GM18519 (cell line): Measurements from ENCODE around the gene ARHGAP11A.
"Not testable (repeated sequence)": the region's sequence is repeated elsewhere in the genome, so short reads cannot be mapped to it uniquely, and the experiment has no call there.

ENCODE experiments used
- ATAC-seq: cut with Tn5 transposase; IDR thresholded peaks from one replicate; pipeline ENCODE4 v1.9.1; 2021; ENCODE audit warnings: mild to moderate bottlenecking, moderate library complexity; ENCODE audit not compliant: unreplicated experiment, low FRiP score

ARHGAP11A gene, protein sequence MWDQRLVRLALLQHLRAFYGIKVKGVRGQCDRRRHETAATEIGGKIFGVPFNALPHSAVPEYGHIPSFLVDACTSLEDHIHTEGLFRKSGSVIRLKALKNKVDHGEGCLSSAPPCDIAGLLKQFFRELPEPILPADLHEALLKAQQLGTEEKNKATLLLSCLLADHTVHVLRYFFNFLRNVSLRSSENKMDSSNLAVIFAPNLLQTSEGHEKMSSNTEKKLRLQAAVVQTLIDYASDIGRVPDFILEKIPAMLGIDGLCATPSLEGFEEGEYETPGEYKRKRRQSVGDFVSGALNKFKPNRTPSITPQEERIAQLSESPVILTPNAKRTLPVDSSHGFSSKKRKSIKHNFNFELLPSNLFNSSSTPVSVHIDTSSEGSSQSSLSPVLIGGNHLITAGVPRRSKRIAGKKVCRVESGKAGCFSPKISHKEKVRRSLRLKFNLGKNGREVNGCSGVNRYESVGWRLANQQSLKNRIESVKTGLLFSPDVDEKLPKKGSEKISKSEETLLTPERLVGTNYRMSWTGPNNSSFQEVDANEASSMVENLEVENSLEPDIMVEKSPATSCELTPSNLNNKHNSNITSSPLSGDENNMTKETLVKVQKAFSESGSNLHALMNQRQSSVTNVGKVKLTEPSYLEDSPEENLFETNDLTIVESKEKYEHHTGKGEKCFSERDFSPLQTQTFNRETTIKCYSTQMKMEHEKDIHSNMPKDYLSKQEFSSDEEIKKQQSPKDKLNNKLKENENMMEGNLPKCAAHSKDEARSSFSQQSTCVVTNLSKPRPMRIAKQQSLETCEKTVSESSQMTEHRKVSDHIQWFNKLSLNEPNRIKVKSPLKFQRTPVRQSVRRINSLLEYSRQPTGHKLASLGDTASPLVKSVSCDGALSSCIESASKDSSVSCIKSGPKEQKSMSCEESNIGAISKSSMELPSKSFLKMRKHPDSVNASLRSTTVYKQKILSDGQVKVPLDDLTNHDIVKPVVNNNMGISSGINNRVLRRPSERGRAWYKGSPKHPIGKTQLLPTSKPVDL

DNA sequence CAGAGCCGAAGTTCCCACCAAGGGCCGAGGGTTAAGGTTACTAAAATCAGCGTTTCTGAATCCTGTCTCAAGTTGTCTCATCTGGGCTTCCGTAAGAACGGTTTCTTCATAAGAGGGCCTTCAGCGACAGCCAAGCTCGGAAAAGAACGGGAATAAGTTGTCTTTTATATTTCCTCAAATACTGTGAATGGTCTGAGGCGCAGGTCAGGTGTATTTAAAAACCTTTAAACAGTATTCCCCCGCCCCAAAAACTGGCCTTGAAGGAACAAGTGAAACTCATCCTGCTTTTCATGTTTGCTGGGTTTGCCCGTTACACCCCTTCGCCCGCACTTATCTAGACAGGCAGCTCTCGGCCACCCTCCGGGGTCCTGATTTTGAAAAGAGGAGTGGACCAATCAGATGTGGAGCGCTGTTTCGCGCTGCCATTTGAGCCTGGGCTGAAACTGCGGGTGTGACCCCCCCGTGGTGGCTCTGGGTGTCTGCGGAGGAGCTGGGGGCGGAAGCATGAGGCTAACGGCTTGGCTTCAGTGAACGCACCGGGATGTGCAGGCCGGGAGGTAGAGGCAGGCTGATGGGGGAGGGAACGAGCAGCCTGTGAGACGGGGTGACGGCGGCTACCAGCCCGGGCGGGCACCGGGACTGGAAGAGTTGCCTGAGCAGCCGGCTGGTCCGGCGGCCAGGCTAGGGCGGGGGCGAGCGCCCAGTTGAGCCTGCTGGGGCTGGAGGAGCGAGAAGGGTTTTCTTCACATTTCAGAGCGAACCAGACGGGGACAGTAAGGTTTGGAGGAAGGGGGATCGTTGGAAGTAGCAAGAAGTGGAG is at the start of gene ARHGAP11A:
ARHGAP11A (plus strand) TSS at position 454 of the 820 bp plus-strand sequence. CDS start 708 bp downstream, outside the sequence.
- ATAC-seq: peak; percentile 34

DNA sequence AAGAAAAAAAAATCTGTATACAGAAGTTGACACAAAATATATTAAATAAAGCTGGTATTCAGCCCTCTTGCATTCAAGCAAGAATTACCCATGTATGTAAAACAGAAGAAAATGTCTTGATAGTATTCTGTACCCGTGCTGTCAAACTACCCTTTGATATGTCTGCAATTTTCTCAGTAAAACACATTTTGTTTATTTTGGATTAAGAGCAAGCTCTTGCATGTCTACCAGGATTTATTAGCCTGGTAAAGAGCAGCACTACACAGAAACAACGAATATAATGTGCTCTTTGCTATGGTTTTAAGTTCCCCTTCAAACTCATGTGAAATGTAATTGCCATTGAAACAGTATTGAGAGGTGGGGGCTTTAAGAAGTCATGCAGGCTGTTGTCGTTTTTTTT is 46.3 kb upstream of the ARHGAP11A start:
- not testable (repeated sequence) for ATAC-seq

DNA sequence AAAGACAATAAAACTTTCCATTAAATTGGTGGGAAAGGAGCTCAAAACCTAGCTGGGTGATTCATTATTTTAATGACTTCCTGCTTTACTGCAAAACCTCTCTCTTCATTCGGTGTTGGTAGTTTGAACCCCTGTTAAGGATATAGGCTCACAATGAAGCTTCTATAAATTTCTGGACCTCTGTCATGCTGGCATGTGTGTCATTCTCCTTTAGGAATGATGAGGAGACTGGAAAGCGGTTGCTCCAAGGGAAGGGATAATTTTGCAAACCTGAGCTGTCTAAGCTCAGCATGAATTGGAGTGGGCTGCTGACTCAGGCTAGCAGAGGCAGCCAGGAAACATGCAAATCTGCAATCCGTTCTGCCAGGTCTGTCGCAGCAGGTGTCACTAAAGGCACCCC is 36.8 kb upstream of the ARHGAP11A start:
- not testable (repeated sequence) for ATAC-seq

DNA sequence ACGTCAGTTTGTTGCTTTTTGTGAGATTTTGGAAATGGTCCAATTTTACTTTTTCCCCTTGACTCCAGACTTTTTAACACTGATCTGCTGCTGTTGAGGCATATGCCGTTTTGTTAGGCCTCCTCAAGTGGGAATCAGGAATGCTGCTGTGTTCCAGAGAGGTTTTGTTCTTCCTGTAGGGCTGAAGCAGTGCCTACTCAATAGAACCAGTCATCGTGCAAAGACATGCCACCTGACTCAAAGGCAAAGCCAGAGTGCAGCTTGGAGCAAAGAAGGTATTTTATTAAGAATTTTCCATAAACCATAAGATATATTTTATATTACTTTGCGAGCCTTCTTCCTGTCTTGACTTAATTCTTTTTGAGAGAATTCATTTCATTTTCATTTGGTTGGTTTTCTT is 29.5 kb upstream of the ARHGAP11A start:
- ATAC-seq: not testable (repeated sequence)

DNA sequence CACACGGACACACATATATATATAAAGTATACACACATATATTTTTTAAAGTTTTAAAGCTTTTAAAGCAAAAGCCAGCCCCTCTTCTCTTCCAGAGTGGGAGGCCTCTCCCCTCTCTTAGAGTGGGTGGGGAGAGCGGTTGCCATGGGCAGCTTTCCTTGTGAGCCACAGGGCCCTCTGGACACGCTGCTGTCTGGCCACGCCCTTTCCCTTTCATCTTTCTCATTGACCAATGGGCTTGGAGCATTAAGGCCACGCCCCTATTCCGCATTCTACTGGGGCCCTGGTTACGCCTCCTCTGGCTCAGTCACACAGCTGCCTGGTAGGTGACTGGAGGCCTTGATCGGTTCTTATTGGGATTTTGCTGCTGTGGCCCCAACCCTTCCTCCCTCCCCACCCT is 22.2 kb upstream of the ARHGAP11A start, which contains the start of gene GOLGA8N:
GOLGA8N (plus strand) TSS at position 306 of the 400 bp plus-strand sequence.
- ATAC-seq: not testable (repeated sequence)

DNA sequence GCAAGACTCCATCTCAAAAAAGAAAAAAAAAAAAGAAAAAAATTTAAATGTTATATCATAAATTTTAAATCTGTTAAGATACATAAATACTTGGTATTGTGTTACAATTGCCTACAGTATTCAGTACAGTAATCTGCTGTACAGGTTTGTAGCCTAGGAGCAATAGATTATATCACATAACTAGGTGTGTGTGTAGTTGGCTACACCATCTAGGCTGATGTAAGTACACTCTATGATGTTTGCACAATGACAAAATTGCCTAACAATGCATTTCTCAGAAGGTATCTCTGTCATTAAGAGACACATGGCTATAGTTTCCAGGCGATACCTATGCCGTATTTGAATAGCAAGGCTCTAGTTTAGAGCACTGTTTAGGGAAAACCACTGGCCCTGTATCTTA is 5.8 kb upstream of the ARHGAP11A start:
- not testable (repeated sequence) for ATAC-seq

DNA sequence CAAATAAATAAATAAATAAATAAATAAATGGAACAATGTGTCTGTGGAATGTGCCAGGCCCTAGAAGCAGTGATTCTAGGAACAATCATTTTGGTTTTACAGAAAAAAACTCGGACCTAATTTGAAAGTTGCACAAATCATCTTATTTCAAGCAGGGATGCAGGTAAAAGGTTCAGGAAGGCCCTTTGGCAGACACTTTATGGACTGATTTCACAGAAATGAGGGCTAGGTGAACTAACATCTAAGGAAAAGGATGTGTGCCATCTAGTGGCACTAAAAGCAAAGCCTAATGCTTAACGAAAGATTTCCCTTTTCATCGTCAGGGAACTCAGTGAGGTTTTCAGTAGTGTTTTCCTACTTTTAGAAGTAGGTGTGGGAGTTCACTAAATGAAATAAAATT is 4.6 kb upstream of the ARHGAP11A start:
- not testable (repeated sequence) for ATAC-seq

DNA sequence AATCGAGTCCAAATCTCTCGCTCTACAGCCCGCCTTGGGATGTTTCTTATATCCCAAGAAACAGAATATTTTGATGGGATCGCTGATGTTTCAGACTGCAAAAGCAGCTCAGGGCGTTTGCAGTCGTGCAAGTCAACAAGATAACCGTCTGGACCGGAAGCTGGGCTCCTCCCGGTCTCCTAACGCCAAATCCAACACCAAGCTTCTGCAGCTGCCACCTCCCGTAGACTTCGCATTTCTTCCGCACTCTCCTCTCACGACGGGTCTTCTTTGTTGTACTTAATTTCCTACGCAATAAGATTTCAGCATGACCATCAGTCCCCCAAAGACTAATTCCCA is 623 bp upstream of the ARHGAP11A start:
- not testable (repeated sequence) for ATAC-seq

DNA sequence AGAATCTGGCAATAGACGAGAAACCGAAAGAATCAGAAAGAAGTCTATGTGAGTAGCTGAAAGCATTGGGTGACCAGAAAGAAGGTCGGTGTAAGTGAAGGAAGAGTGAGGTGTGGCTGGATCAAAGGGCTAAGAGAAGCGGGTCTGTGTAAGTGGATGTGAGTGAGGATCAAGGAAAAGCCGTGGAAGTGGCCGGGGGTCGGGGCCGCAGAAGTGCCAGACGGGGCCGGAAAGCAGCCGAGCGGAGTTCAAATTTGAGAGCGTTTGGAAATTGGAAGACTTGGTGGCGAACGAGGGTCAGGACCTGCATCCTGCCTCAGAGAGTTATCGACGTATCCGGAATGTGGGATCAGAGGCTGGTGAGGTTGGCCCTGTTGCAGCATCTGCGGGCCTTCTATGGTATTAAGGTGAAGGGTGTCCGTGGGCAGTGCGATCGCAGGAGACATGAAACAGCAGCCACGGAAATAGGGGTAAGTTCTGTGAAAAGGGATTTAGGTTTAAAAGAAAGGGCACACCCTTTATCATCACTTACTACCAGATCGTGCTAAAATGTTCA is 645 bp downstream of the ARHGAP11A start:
- ATAC-seq: not testable (repeated sequence)

DNA sequence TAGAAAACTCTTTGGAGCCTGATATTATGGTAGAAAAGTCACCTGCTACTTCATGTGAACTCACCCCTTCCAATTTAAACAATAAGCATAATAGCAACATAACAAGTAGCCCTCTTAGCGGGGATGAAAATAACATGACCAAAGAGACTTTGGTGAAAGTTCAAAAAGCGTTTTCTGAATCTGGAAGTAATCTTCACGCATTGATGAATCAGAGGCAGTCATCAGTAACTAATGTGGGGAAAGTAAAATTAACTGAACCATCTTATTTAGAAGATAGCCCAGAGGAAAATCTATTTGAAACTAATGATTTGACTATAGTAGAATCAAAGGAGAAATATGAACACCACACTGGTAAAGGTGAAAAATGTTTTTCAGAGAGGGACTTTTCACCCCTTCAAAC is 21.1 kb downstream of the ARHGAP11A start:
- no peak for ATAC-seq

DNA sequence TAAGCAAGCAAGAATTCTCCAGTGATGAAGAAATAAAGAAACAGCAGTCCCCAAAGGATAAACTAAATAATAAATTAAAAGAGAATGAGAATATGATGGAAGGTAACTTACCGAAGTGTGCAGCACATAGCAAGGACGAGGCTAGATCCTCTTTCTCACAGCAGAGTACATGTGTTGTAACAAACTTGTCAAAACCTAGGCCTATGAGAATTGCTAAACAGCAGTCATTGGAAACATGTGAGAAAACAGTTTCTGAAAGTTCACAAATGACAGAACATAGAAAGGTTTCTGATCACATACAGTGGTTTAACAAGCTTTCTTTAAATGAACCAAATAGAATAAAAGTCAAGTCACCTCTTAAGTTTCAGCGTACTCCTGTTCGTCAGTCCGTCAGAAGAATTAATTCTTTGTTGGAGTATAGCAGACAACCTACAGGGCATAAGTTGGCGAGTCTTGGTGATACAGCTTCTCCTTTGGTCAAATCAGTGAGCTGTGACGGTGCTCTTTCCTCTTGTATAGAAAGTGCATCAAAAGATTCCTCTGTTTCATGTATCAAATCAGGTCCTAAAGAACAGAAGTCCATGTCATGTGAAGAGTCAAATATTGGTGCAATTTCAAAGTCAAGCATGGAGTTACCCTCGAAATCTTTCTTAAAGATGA is 21.7 kb downstream of the ARHGAP11A start:
- ATAC-seq: no peak

DNA sequence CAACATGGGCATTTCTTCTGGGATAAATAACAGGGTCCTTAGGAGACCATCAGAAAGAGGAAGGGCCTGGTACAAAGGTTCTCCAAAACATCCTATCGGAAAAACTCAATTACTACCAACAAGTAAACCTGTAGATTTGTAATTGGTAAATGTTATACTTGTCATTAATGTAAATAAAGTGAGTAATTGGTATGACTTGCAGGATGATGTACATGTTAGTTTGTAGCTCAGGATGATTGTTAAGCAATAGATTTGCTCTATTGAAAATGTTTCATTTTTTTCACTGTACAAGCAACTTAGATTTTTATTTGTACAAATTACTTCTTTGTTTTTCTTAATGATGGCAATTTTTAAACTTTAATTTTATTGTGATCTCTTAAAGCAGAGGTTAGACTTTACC is 22.4 kb downstream of the ARHGAP11A start:
- ATAC-seq: no peak

DNA sequence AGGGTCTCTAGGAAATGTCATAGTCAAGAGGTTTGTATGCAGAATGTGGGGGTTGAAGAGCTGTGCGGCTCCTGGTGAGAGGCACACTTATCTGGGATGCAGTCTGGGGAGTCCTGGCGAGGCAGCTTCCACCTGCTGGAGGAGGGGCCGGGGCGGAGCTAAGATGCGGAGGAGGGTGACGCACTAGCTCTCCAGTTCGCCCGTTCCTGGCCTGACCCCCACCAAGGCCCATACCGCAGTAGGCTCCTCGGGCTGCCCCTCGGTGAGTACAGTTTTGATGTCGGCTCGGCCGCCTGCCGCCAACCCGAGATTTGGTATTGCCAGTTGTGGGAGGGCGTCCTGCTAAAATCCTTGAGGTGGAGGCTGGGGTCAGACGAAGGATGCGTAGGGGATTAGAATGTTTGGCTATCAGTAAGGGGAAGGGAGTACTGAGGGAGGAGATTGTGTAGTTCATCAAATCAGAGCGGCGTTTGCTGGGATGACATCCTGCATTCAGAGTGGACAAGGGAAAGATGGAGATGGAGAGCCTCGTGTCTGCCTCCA is 26.3 kb downstream of the ARHGAP11A start, which contains the start of gene SCG5:
SCG5 (plus strand) TSS at position 194 of the 543 bp plus-strand sequence. CDS start 1,883 bp downstream, outside the sequence.
- no peak for ATAC-seq

DNA sequence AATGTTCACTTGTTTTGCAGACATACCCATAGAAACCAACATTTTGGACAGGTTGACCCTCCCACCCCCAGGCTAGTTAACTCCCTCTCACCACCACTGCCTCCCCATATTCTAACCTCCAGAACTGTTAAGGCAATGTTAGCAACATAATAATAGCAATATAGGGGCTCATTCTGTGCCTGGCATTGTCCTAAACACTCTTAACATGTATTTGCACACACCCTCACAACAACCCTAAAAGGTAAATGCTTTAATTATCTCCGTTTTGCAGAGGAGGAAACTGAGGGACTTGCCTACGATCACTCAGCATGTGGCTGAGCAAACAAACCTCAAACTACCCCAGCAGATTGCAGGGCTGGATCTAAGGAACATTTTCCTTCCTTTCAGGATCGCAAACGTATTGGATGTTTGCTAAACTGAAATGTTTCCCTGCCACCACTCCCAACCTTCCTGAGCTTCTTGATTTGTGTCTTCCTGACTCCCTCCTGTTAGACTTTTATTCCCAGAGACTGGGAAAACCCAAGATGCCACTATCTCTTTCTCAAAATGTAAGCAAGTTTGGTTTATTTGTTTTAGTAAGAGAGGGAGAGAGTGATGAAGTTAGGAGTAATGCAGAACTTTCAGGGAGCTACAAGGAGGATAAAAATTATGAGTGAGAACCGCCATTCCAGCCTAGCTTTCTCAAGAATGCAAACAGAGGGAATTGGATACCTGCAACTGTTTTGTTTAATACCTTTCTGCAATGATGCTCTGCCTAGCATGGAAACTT is 27.5 kb downstream of the ARHGAP11A start:
- ATAC-seq: no peak

DNA sequence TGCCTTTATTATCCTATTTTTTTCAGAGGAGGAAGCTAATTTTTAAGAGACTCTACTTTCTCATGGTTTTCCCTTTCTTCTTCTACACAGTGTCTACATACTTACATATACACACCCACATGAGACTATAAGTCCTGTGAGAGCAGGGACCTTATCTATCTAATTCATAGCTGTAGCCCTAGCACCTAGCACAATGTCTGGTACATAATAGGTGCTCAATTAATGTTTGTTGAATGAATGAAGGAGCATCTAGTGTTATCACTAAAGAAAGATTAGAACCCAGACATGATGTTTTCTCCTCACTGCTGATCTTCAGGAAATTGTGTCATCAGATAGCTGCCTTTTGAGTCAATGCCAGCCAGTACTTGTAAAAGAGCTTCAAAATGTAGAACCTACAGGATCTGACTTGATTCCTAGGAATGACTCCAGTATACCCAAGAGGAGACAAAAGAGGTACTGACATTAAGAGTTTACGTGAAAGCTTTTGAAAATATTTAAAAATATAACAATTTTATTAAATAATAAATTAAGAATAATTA is 28.7 kb downstream of the ARHGAP11A start:
- no peak for ATAC-seq

DNA sequence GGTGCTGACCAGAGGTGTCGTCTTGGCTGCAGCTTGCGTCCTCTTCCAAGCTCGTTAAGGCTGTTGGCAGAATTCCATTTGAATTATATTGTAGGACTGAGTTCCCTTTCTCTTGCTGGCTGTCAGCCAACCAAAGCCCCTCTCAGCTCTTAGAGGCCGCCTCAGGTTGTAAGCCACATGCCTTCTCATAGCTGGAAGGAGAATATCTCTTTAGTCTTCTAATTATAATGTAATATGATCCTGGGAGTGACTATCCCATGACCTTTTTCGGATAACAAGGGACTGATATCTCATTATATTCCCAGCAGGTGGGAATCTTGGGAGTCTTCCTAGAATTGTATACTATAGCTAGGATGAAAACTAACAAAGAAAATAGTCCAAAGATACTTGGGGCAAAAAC is 31.0 kb downstream of the ARHGAP11A start:
- no peak for ATAC-seq

DNA sequence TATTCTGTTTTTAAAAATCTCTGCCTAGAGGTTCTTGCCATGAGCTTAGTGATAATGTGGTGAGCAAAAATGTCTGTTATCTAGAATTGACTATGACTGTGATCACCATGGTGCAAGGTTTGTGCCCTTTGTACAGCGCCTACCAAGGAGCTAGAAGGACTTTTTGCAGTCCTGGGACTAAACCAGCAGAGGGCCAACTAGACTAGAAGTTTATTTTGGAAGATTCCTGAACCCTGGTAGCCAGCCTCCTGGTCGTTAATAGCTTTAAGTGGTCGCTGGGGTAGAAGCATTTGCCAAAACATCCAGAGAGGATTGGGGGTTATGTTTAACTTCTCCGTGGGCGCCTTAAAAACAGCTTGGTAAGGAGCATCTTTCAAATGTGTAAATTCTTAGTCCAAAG is 34.0 kb downstream of the ARHGAP11A start:
- no peak for ATAC-seq

DNA sequence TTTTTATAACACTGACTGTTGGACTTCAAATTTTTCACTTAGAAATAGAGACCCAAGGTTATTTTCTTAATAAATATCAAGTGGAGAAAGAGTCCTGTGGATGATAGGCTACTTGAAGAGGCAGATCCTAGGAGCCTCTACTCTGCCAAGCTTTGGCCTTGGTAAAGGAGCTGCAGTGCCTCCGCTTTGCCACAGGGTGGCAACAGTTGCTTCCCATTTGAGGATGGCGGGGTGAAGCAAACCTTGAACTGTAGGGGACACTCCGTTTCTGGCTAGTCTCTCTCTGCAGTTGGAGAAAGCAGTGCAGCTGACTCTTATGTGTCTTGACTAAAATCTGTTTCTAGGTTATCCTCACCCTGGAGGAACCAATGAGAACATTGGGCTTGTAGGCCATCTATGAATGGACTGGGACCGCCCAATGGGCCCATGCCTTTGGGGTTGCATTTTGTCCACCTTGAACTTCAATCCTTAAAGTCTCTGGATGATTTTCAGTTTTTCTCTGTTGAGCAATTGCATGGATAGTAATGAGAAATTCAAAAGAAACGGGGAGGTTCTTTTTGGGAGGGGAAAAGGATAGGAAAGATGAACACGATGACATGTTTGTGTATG is 36.0 kb downstream of the ARHGAP11A start:
- peak; percentile 59 for ATAC-seq
